Dendritic cell treated with granulocyte-macrophage colony-stimulating factor and Interleukin-4, amounts not matched to agents 40 ng/mL and 50 ng/mL, for 4 days (primary cell): ENCODE results near the gene SLC15A4.
A peak's percentile ranks its signal among the peaks of the same experiment; 100 is the strongest.
"Not testable (repeated sequence)": the region's sequence is repeated elsewhere in the genome, so short reads cannot be mapped to it uniquely, and the experiment has no call there.

ENCODE experiments used
- H3K27ac Mint-ChIP-seq: one replicate; pipeline ENCODE4 v1.8.0; 2022; ENCODE audit warnings: mild to moderate bottlenecking, mixed read lengths
- H3K27me3 Mint-ChIP-seq: one replicate; pipeline ENCODE4 v1.8.0; 2022; ENCODE audit warnings: mild to moderate bottlenecking, mixed read lengths
- H3K36me3 Mint-ChIP-seq: one replicate; pipeline ENCODE4 v1.8.0; 2022; ENCODE audit warnings: low read depth, mixed read lengths
- H3K4me1 Mint-ChIP-seq: one replicate; pipeline ENCODE4 v1.8.0; 2022; ENCODE audit warnings: low read depth, mixed read lengths
- H3K4me3 Mint-ChIP-seq: one replicate; pipeline ENCODE4 v1.8.0; 2022; ENCODE audit warnings: mild to moderate bottlenecking, moderate library complexity, mixed read lengths
- H3K9me3 Mint-ChIP-seq: one replicate; pipeline ENCODE4 v1.8.0; 2022; ENCODE audit warnings: mixed read lengths
- intact Hi-C: fragments of 100-400 bp; cut with micrococcal nuclease; formaldehyde crosslinking; loops from one replicate; pipeline ENCODE4 v1.15.0; 2022

The SLC15A4 gene

DNA sequence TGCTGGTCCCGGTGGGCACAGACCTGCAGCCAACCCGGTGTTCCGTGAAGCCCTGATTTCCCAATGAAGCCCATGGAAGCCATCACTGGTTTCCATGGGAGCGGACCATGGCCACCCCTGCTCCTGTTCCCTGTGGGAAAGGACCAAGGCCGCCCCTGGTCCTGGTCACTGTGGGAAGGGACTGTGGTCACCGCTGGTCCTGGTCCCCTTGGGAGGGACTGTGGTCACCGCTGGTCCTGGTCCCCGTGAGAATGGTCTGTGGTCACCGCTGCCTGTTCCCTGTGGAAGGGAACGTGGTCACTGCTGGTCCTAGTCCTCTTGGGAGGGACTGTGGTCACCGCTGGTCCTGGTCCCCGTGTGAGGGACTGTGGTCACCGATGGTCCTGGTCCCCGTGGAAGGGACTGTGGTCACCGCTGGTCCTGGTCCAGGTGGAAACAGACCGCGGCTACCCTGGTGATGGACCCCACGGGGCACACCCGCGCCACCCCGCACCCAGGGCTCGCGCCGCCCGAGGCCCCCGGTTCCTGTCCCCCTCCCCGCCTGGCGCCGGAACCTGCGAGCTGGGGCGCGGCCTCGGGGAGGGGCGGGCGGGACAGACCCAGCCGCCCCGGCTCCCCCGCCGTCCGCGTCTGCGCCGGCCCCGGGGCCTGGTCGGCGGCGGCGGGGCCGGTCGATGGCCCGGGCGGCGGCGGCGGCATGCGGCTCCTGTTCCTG is 29.3 kb upstream of the SLC15A4 start, which contains the start of gene GLT1D1:
GLT1D1 (plus strand) TSS at position 594 of the 715 bp plus-strand sequence; CDS start at position 698, 104 bp downstream.
- Mint-ChIP-seq H3K4me3 (peak within 1 kb of the TSS; percentile 82), H3K36me3 (no peaks in the 10 kb centered on the region), H3K9me3 (no peaks in the 10 kb centered on the region), H3K4me1 (peaks cover 28% of the 10 kb centered on the region), H3K27ac (peak within 1 kb of the TSS; percentile 72), H3K27me3 (peaks cover 13% of the 10 kb centered on the region)
- intact Hi-C loops: no loop called here

DNA sequence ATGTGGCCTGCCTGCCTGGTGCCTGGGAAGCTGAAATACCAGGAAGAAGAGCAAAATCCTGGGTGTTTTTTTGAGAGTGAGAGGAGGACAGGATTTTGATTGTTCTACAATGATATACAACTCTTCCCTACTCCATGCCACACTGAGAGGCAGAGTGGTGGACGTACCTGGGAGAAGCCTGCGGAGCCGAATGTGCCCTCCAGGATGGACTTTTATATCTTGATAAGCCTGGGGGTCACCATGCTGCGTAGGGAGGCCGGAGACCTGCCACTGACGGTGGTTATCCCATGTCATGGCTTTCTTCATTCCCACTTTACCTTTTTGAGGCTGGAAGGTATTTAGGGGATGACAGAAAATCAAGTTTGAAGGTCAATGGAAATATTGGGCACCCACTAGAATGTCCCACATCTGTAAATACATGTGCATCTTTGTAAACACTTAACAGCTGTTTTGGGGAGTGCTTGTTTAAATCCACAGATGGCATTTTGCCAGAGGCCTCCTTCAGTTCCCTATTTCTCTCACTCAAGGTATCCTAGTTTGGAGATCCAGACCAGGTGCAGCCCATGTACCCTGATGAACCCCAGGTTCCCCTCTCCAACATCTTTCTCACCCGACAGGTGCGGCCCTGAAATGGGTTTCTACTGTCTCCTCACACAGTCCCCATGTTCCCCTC is 28.4 kb upstream of the SLC15A4 start:
- Mint-ChIP-seq H3K27ac (no peak overlapping the region), H3K27me3 (peaks cover 17% of the 10 kb centered on the region), H3K9me3 (no peaks in the 10 kb centered on the region), H3K4me3 (no peak overlapping the region), H3K4me1 (peaks cover 21% of the 10 kb centered on the region), H3K36me3 (no peaks in the 10 kb centered on the region)
- intact Hi-C loops: no loop called here

DNA sequence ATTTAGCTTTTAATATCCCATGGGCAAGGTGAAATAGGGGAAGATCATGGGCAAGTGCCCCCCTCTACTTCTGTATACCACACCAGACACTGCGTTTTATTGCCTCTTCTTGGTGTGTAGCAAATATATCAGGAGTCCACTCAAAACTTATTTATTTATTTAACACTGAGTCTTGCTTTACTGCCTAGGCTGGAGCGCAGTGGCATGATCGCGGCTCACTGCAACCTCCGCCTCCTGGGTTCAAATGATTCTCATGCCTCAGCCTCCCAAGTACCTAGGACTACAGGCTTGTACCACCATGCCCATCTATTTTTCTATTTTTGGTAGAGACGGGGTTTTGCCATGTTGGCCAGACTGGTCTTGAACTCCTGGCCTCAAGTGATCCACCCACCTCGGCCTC is 27.7 kb upstream of the SLC15A4 start:
- H3K27me3 Mint-ChIP-seq: peaks cover 20% of the 10 kb centered on the region
- H3K4me1 Mint-ChIP-seq: peaks cover 23% of the 10 kb centered on the region
- H3K36me3 Mint-ChIP-seq, H3K9me3 Mint-ChIP-seq, H3K27ac Mint-ChIP-seq, intact Hi-C loops, H3K4me3 Mint-ChIP-seq: not testable (repeated sequence)

DNA sequence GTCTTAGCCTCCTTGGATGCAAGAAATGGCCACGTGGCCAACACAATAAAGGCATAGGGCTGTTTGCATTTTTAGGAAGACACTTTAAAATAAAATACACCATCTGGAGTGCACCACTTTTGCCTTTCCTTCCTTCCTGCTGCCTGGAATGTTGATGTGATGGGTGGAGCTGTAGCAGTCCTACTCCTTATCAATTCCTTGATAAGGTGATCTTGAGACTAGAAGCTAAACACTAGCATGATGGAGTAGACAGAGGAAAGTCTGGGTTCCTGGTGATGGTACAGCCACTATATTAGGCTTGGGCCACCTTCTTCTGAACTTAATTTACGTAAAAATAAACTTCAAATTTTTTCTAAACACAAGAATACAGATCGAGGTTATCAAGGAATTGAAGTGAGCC is 26.6 kb upstream of the SLC15A4 start:
- intact Hi-C loops: no loop called here
- Mint-ChIP-seq H3K9me3 (no peaks in the 10 kb centered on the region), H3K36me3 (no peaks in the 10 kb centered on the region), H3K27ac (no peak overlapping the region), H3K4me1 (peaks cover 19% of the 10 kb centered on the region), H3K4me3 (no peak overlapping the region), H3K27me3 (peaks cover 20% of the 10 kb centered on the region)

DNA sequence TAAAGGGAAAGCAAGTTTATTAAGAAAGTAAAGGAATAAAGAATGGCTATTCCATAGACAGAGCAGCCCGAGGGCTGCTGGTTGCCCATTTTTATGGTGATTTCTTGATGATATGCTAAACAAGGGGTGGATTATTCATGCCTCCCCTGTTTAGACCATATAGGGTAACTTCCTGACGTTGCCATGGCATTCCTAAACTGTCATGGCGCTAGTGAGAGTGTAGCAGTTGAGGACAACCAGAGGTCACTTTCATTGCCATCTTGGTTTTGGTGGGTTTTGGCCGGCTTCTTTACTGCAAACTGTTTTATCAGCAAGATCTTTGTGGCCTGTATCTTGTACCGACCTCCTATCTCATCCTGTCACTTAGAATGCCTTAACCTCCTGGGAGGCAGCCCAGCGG is 26.0 kb upstream of the SLC15A4 start:
- Mint-ChIP-seq H3K4me1 (peaks cover 19% of the 10 kb centered on the region), H3K27me3 (peaks cover 20% of the 10 kb centered on the region)
- H3K9me3 Mint-ChIP-seq, H3K36me3 Mint-ChIP-seq, intact Hi-C loops, H3K4me3 Mint-ChIP-seq, H3K27ac Mint-ChIP-seq: not testable (repeated sequence)

DNA sequence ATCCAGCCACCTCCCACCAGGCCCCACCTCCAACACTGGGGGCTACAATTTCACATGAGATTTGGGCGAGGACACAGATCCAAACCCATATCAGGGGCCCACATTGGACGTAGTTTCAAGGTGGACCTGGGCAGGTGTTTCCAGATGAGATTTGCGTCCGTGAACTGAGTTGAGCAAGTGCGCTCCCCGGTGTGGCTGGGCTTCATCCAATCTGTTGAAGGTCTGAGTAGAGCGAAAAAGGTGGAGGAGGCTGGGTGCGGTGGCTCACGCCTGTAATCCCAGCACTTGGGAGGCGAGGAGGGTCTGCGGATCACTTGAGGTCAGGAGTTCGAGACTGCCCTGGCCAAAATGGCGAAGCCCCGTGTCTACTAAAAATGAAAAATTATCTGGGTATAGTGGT is 24.6 kb upstream of the SLC15A4 start:
- H3K27me3 Mint-ChIP-seq: peaks cover 18% of the 10 kb centered on the region
- H3K36me3 Mint-ChIP-seq: no peaks in the 10 kb centered on the region
- intact Hi-C loops: no loop called here

DNA sequence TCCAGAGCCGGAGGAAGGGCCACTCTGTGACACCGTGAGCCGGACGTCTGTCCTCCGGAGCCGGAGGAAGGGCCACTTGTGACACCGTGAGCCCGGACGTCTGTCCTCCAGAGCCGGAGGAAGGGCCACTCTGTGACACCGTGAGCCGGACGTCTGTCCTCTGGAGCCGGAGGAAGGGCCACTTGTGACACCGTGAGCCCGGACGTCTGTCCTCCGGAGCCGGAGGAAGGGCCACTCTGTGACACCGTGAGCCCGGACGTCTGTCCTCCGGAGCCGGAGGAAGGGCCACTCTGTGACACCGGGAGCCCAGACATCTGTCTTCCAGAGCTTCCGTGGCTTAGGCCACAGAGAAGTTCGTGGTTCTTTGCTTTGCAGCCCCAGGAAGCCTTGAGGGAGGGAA is 22.9 kb upstream of the SLC15A4 start:
- H3K4me3 Mint-ChIP-seq, H3K36me3 Mint-ChIP-seq, H3K9me3 Mint-ChIP-seq, intact Hi-C loops, H3K27ac Mint-ChIP-seq: not testable (repeated sequence)
- Mint-ChIP-seq H3K27me3 (peaks cover 12% of the 10 kb centered on the region), H3K4me1 (peaks cover 22% of the 10 kb centered on the region)

More for the DNA sequence above, 24.6 kb upstream of the SLC15A4 start:
- Mint-ChIP-seq H3K4me1 (peaks cover 12% of the 10 kb centered on the region), H3K27ac (no peak overlapping the region), H3K4me3 (no peak overlapping the region), H3K9me3 (no peaks in the 10 kb centered on the region)

DNA sequence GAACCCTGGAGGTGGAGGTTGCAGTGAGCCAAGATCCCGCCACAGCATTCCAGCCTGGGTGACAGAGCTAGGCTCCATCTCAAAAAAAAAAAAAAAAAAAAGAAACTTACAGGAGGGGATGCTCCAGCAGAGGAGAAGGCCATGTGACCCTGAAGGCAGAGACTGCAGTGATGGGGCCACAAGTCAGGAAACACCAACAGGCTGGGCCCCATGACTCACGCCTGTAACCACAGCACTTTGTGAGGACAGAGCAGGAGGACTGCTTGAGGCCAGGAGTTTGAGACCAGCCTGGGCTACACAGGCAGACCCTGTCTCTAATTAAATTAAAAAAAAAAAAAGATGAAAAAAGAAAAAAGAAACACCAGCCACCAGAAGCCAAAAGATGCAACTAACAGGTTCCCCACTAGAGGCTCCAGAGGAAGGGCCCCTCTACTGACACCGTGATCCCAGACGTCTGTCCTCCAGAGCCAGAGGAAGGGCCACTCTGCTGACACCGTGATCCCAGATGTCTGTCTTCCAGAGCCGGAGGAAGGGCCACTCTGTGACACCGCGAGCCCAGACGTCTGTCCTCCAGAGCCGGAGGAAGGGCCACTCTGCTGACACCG is 20.4 kb upstream of the SLC15A4 start:
- H3K36me3 Mint-ChIP-seq: no peaks in the 10 kb centered on the region
- H3K4me3 Mint-ChIP-seq: no peak overlapping the region
- intact Hi-C loops: loop anchor here (5.0 kb wide), 1 partner anchor 52 kb away; no protein-coding TSS in a partner anchor
- no peaks in the 10 kb centered on the region for H3K9me3 Mint-ChIP-seq
- H3K27me3 Mint-ChIP-seq: peaks cover 14% of the 10 kb centered on the region
- peak overlapping the region; percentile 63 for H3K27ac Mint-ChIP-seq
- peaks cover 44% of the 10 kb centered on the region for H3K4me1 Mint-ChIP-seq

DNA sequence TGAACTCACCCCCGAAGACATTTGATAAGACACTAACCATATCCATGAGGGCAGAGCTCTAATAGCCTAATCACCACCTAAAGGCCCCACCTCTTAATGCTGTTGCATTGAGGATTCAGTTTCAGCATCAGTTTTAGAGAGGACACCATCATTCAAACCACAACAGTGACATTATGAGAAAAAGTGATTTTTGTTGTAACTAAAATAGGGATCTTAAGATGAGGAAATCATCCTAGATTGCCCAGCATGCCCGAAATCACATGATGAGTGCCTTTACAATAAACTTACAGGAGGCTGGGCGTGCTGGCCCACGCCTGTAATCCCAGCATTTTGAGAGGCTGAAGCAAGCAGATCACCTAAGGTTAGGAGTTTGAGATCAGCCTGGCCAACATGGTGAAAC is 19.8 kb upstream of the SLC15A4 start:
- Mint-ChIP-seq H3K4me3 (no peak overlapping the region), H3K27me3 (peaks cover 15% of the 10 kb centered on the region)
- intact Hi-C loops: loop anchor here (5.0 kb wide), 1 partner anchor 51 kb away; no protein-coding TSS in a partner anchor

DNA sequence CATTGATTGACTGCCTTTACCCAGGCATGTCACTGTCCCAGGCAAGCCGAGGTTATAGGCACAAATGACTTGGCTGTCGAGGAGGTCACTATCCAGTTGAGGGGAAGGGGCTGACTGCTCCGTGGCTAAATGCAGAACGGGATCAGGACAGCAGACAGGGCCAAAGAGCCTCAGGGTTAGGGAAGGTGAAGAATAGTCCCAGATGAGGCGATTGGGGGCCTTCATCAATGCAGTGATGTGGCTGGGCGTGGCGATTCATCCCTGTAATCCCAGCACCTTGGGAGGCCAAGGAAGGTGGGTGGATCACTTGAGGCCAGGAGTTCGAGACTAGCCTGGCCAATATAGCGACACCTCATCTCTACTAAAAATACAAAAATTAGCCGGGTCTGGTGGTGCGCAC is 18.8 kb upstream of the SLC15A4 start:
- Mint-ChIP-seq H3K4me1 (peaks cover 49% of the 10 kb centered on the region), H3K9me3 (no peaks in the 10 kb centered on the region), H3K27ac (no peak overlapping the region), H3K27me3 (peaks cover 11% of the 10 kb centered on the region), H3K4me3 (no peak overlapping the region), H3K36me3 (no peaks in the 10 kb centered on the region)
- intact Hi-C loops: loop anchor here (5.0 kb wide), 1 partner anchor 50 kb away; no protein-coding TSS in a partner anchor

More for the DNA sequence above, 19.8 kb upstream of the SLC15A4 start:
- Mint-ChIP-seq H3K27ac (peak overlapping the region; percentile 63), H3K9me3 (no peaks in the 10 kb centered on the region), H3K36me3 (no peaks in the 10 kb centered on the region), H3K4me1 (peaks cover 49% of the 10 kb centered on the region)

DNA sequence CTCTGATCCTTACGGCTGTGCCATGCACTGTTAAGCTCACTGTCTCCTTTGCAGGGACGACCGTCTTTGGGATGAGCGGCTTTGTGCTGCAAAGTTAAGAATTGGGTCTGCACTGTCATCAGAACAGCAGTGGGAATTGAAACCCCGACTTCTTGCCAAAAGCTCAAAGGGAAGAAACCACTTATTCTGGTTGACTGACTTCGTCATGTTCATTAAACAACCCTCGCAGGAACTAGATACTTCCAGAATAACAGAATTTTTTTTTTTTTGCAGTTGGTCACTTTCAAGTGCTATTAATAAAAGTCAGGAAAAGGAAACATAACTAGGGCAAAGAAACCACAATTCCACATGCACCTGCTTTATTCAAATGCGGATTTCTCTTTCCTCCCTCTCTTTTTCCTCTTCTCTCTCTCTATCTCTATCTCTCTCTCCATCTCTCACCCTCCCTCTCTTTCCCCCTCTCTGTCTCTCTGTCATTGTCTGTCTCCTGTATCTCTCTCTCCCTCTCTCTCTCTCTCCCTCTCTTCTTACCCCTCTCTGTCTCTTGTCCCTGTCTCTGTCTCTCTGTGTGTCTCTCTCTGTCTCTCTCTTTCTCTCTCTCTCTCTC is 17.2 kb upstream of the SLC15A4 start:
- intact Hi-C loops: loop anchor here (5.0 kb wide), 1 partner anchor 49 kb away; no protein-coding TSS in a partner anchor
- Mint-ChIP-seq H3K9me3 (no peaks in the 10 kb centered on the region), H3K27me3 (peaks cover 7% of the 10 kb centered on the region), H3K4me1 (peaks cover 44% of the 10 kb centered on the region), H3K27ac (peak overlapping the region; percentile 79), H3K36me3 (no peaks in the 10 kb centered on the region), H3K4me3 (peak overlapping the region; percentile 10)

DNA sequence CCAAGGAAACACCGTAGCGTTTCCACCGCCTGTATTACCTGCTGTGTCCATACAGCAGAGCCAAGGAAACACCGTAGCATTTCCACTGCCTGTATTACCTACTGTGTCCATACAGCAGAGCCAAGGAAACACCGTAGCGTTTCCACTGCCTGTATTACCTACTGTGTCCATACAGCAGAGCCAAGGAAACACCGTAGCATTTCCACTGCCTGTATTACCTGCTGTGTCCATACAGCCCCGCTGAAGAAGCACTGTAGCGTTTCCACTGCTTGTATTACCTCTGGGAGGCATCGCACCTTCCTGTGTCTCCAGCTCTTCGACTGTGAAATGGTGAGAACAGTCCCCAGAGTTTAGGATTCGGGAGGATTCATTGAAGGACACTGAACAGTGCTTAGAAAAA is 16.1 kb upstream of the SLC15A4 start:
- peaks cover 44% of the 10 kb centered on the region for H3K4me1 Mint-ChIP-seq
- H3K9me3 Mint-ChIP-seq, H3K4me3 Mint-ChIP-seq, H3K36me3 Mint-ChIP-seq: not testable (repeated sequence)
- intact Hi-C loops: loop anchor here (5.0 kb wide), 1 partner anchor 48 kb away; no protein-coding TSS in a partner anchor
- H3K27me3 Mint-ChIP-seq: peaks cover 11% of the 10 kb centered on the region
- peak overlapping the region; percentile 34 for H3K27ac Mint-ChIP-seq

DNA sequence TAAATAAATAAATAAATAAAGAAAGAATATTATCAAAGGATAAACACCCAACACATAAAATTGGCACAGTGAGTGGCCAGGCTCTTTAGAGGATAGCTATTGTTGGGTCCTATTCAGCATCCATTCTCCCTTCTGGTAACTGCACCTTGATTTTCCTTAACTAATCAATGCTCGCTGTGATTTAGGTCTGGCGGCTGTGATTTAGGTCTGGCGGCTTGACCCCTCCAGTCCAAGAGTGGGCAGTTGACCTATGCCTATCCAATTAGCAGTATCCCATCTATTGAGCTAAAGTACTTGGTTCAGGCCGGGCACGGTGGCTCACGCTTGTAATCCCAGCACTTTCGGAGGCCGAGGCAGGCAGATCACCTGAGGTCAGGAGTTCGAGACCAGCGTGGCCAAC is 9.7 kb upstream of the SLC15A4 start:
- Mint-ChIP-seq H3K36me3 (no peaks in the 10 kb centered on the region), H3K27ac (no peak overlapping the region), H3K4me3 (no peak overlapping the region), H3K27me3 (peaks cover 7% of the 10 kb centered on the region), H3K4me1 (peaks cover 24% of the 10 kb centered on the region), H3K9me3 (no peaks in the 10 kb centered on the region)
- intact Hi-C loops: no loop called here

DNA sequence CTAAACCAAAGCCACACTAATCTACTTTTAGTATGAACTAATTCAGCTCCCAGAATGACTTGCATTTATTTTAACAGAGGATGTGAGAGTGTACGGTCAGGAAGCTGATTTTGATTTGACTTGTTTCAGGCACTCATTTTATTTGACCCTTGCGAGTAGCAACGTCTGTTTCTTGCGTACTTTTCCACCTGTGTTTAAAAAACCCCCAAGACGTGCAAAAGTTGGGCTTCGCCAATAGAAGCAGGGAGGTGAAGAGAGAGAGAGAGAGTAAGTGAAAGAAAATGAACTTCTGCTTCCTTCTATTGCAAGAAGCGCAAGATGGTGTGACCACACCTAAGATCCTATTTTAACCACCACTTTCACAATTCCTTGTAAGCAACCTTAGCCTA is 6.7 kb upstream of the SLC15A4 start:
- peaks cover 25% of the 10 kb centered on the region for H3K4me1 Mint-ChIP-seq

More for the DNA sequence above, 6.7 kb upstream of the SLC15A4 start:
- peaks cover 7% of the 10 kb centered on the region for H3K27me3 Mint-ChIP-seq
- H3K36me3 Mint-ChIP-seq: no peaks in the 10 kb centered on the region
- peak overlapping the region; percentile 69 for H3K4me3 Mint-ChIP-seq
- peak overlapping the region; percentile 86 for H3K27ac Mint-ChIP-seq
- intact Hi-C loops: no loop called here
- no peaks in the 10 kb centered on the region for H3K9me3 Mint-ChIP-seq
